Transverse colon (tissue), 4 donors: Measurements from ENCODE around the gene CNTNAP2.

Experiments used
- EP300 ChIP-seq: sonication (generic); formaldehyde crosslinking; IDR thresholded peaks from one replicate; pipeline ENCODE4 v1.6.1; 2017; ENCODE audit warnings: antibody characterized with exemption, low read depth
- POLR2A ChIP-seq: fragments of 450-650 bp; IDR thresholded peaks from one replicate; pipeline ENCODE4 v1.6.1; 2016; ENCODE audit warnings: antibody characterized with exemption, mild to moderate bottlenecking, moderate library complexity
- POLR2AphosphoS5 ChIP-seq, 3 donors: sonication (generic); formaldehyde crosslinking; IDR thresholded peaks; one replicate each; pipeline ENCODE4 v1.6.1; 2016; ENCODE audit warnings: antibody characterized with exemption in 3 of 3
- TF ChIP-seq, protein P1 (sequence below), 5 experiments: fragments of 200-600 bp in 3 of 5; fragments of 450-650 bp in 2 of 5; sonication (generic) in 3 of 5; IDR thresholded peaks; 1 replicate in 2 of 5; 2 replicates in 3 of 5; pipeline ENCODE4 v1.5.1; 2016 to 2017; ENCODE audit warnings: antibody characterized with exemption in 5 of 5, inconsistent platforms in 3 of 5, mild to moderate bottlenecking in 2 of 5, moderate library complexity in 1 of 5

DNA sequence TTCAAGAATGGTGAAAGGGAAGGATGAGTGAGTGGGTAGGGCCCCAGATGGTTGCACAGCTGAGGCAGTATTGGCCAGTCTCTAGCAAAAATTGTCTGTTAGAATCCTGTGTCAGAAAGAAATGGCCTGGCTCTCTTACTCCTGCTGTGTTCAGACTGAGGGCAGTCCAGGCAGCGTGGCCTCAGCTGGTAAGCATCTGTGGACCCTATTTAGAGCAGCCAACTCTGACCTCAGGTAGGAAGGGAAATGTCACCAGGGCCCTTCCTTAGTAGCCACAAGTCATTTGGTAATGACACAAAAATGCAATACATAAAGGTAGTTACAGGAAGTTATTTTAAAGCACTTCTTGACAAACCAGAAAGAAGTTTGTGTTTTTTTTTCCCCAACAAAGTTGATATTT is 1194.7 kb downstream of the CNTNAP2 start:
- TF ChIP-seq, protein P1, sequence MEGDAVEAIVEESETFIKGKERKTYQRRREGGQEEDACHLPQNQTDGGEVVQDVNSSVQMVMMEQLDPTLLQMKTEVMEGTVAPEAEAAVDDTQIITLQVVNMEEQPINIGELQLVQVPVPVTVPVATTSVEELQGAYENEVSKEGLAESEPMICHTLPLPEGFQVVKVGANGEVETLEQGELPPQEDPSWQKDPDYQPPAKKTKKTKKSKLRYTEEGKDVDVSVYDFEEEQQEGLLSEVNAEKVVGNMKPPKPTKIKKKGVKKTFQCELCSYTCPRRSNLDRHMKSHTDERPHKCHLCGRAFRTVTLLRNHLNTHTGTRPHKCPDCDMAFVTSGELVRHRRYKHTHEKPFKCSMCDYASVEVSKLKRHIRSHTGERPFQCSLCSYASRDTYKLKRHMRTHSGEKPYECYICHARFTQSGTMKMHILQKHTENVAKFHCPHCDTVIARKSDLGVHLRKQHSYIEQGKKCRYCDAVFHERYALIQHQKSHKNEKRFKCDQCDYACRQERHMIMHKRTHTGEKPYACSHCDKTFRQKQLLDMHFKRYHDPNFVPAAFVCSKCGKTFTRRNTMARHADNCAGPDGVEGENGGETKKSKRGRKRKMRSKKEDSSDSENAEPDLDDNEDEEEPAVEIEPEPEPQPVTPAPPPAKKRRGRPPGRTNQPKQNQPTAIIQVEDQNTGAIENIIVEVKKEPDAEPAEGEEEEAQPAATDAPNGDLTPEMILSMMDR (IDR thresholded peaks at IDR 0.05): no peak
- TF ChIP-seq POLR2A: no peak
- TF ChIP-seq EP300: no peak
- no peak for TF ChIP-seq POLR2AphosphoS5 (IDR thresholded peaks at IDR 0.05)
